Sigmoid colon (tissue), 4 donors: ENCODE data around the gene MYCN.

ENCODE experiments used
- POLR2A ChIP-seq, 2 donors: fragments of 450-650 bp; IDR thresholded peaks; one replicate each; pipeline ENCODE4 v1.6.1; 2016; ENCODE audit warnings: antibody characterized with exemption in 2 of 2, mild to moderate bottlenecking in 2 of 2, moderate library complexity in 2 of 2
- POLR2AphosphoS5 ChIP-seq, 4 donors: sonication (generic); formaldehyde crosslinking; IDR thresholded peaks; one replicate each; pipeline ENCODE4 v1.6.1; 2017; ENCODE audit warnings: antibody characterized with exemption in 4 of 4
- TF ChIP-seq, protein P1 (sequence below), 4 experiments: fragments of 450-650 bp in 3 of 4; fragments of 200-600 bp in 1 of 4; IDR thresholded peaks; one replicate each; pipeline ENCODE4 v1.5.1; 2016 to 2019; ENCODE audit warnings: antibody characterized with exemption in 4 of 4, mild to moderate bottlenecking in 3 of 4, moderate library complexity in 2 of 4

DNA sequence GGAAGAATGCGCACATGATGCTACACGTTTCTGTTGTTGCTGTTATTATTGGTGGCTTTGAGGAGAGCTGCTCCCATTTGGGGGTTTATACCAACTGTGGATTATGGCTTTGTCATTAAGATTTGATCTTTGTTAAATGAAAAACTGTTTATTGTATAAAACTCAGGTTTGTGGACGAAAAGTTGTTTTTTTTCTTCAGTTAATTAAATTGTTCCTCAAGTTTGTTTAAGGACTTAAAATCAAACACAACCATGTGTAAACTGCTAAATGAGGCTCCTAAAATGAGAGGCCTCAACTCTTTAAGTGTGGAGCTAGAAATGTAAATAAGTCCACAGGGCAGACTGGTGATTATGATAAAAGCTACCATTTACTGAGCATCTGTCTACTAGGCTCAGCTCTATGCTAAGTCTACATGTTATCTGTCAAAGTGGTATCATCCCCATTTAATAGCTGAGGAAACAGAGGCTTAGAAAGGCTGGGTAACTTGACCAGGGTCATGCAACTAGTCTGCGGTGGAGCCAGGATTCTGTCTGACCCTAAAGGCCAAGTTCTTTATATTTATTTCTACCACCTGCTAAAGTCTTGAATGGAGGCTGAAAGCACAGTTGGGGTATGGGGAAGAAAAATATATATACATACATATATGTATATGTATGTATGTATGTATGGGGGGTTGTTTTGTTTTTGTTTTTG, 4.1 kb downstream of the MYCN start:
- TF ChIP-seq POLR2AphosphoS5 (IDR thresholded peaks at IDR 0.05): no peak
- TF ChIP-seq, protein P1, sequence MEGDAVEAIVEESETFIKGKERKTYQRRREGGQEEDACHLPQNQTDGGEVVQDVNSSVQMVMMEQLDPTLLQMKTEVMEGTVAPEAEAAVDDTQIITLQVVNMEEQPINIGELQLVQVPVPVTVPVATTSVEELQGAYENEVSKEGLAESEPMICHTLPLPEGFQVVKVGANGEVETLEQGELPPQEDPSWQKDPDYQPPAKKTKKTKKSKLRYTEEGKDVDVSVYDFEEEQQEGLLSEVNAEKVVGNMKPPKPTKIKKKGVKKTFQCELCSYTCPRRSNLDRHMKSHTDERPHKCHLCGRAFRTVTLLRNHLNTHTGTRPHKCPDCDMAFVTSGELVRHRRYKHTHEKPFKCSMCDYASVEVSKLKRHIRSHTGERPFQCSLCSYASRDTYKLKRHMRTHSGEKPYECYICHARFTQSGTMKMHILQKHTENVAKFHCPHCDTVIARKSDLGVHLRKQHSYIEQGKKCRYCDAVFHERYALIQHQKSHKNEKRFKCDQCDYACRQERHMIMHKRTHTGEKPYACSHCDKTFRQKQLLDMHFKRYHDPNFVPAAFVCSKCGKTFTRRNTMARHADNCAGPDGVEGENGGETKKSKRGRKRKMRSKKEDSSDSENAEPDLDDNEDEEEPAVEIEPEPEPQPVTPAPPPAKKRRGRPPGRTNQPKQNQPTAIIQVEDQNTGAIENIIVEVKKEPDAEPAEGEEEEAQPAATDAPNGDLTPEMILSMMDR (IDR thresholded peaks at IDR 0.05): no peak
- no peak for TF ChIP-seq POLR2A (IDR thresholded peaks at IDR 0.05)
